H9 (cell line): ENCODE measurements around the gene DMAC2. TPM values are rescaled to one million over a fixed set of nuclear protein-coding genes. Genes with fewer than 3 reads are reported as not detected.

Experiments used
- DNase-seq: peaks from one replicate; pipeline ENCODE4 v3.0.0-alpha.2; 2017
- H2AFZ ChIP-seq: one replicate; pipeline ENCODE4 v1.6.1; 2013; ENCODE audit warnings: mild to moderate bottlenecking, low read length, control low read depth, moderate library complexity
- H2AK5ac ChIP-seq: 2 replicates; pipeline ENCODE4 v1.6.1; 2013; ENCODE audit warnings: low read length, control low read depth, mixed read lengths; ENCODE audit not compliant: insufficient read length
- H2BK120ac ChIP-seq: one replicate; pipeline ENCODE4 v1.6.1; 2013; ENCODE audit warnings: low read depth, mild to moderate bottlenecking, low read length, control low read depth, inconsistent platforms; ENCODE audit not compliant: poor library complexity, severe bottlenecking
- H2BK12ac ChIP-seq: 2 replicates; pipeline ENCODE4 v1.6.1; 2013; ENCODE audit warnings: low read length, control low read depth, mixed read lengths, low read depth; ENCODE audit not compliant: insufficient read length
- H2BK15ac ChIP-seq: 2 replicates; pipeline ENCODE4 v1.6.1; 2013; ENCODE audit warnings: low read depth, low read length, control low read depth
- H2BK20ac ChIP-seq: one replicate; pipeline ENCODE4 v1.6.1; 2013; ENCODE audit warnings: low read depth, mild to moderate bottlenecking, low read length, control low read depth, inconsistent platforms; ENCODE audit not compliant: poor library complexity, severe bottlenecking
- H2BK5ac ChIP-seq: 2 replicates; pipeline ENCODE4 v1.6.1; 2013; ENCODE audit warnings: low read length, control low read depth, mixed read lengths; ENCODE audit not compliant: insufficient read length
- H3K14ac ChIP-seq: 2 replicates; pipeline ENCODE4 v1.6.1; 2013; ENCODE audit warnings: low read length, control low read depth; ENCODE audit not compliant: insufficient read depth
- H3K18ac ChIP-seq: 2 replicates; pipeline ENCODE4 v1.6.1; 2013; ENCODE audit warnings: low read depth, mild to moderate bottlenecking, mixed read lengths, low read length, control low read depth; ENCODE audit not compliant: insufficient read length
- H3K23ac ChIP-seq: 2 replicates; pipeline ENCODE4 v1.6.1; 2013; ENCODE audit warnings: low read length, control low read depth, mixed read lengths, low read depth; ENCODE audit not compliant: insufficient read length
- H3K23me2 ChIP-seq: 2 replicates; pipeline ENCODE4 v1.6.1; 2013; ENCODE audit warnings: low read depth, mild to moderate bottlenecking, mixed read lengths, low read length, control low read depth; ENCODE audit not compliant: insufficient read length, poor library complexity, severe bottlenecking
- H3K27ac ChIP-seq: 2 replicates; pipeline ENCODE4 v1.5.1; 2013; ENCODE audit warnings: low read length, control low read depth, mixed read lengths, low read depth; ENCODE audit not compliant: insufficient read length
- H3K27me3 ChIP-seq: 2 replicates; pipeline ENCODE4 v1.6.1; 2013; ENCODE audit warnings: low read length, control low read depth, inconsistent platforms; ENCODE audit not compliant: insufficient read depth
- H3K4ac ChIP-seq: 2 replicates; pipeline ENCODE4 v1.6.1; 2013; ENCODE audit warnings: low read depth, mild to moderate bottlenecking, control low read depth, inconsistent platforms, low read length, moderate library complexity
- H3K4me1 ChIP-seq: 2 replicates; pipeline ENCODE4 v1.6.1; 2013; ENCODE audit warnings: low read length, control low read depth, inconsistent platforms; ENCODE audit not compliant: insufficient read depth
- H3K4me2 ChIP-seq: 2 replicates; pipeline ENCODE4 v1.6.1; 2013; ENCODE audit warnings: low read length, control low read depth, mixed read lengths; ENCODE audit not compliant: insufficient read length, insufficient read depth
- H3K56ac ChIP-seq: 2 replicates; pipeline ENCODE4 v1.6.1; 2013; ENCODE audit warnings: low read depth, mild to moderate bottlenecking, mixed read lengths, low read length, control low read depth; ENCODE audit not compliant: insufficient read length
- H3K79me1 ChIP-seq: 2 replicates; pipeline ENCODE4 v1.6.1; 2013; ENCODE audit warnings: low read depth, mild to moderate bottlenecking, moderate library complexity, low read length, control low read depth, inconsistent platforms; ENCODE audit not compliant: insufficient read depth, poor library complexity, severe bottlenecking
- H3K79me2 ChIP-seq: 2 replicates; pipeline ENCODE4 v1.6.1; 2013; ENCODE audit warnings: low read length, control low read depth, inconsistent platforms; ENCODE audit not compliant: insufficient read depth
- H3K9ac ChIP-seq: 2 replicates; pipeline ENCODE4 v1.6.1; 2013; ENCODE audit warnings: low read length, control low read depth, mixed read lengths; ENCODE audit not compliant: insufficient read length; ENCODE audit errors: extremely low read depth
- H3K9me3 ChIP-seq: one replicate; pipeline ENCODE4 v1.6.1; 2013; ENCODE audit warnings: low read depth, low read length, inconsistent platforms; ENCODE audit not compliant: control insufficient read depth
- H3T11ph ChIP-seq: one replicate; pipeline ENCODE4 v1.6.1; 2013; ENCODE audit warnings: mild to moderate bottlenecking, low read length, control low read depth, inconsistent platforms
- H4K20me1 ChIP-seq: one replicate; pipeline ENCODE4 v1.6.1; 2013; ENCODE audit not compliant: control insufficient read depth, insufficient read length, insufficient read depth
- H4K5ac ChIP-seq: 2 replicates; pipeline ENCODE4 v1.6.1; 2013; ENCODE audit warnings: low read depth, mild to moderate bottlenecking, mixed read lengths, low read length, control low read depth; ENCODE audit not compliant: insufficient read length
- H4K8ac ChIP-seq: replicated peaks from 2 replicates; pipeline ENCODE4 v1.6.1; 2013; ENCODE audit warnings: low read length, control low read depth, mixed read lengths, low read depth; ENCODE audit not compliant: insufficient read length
- H4K91ac ChIP-seq: 2 replicates; pipeline ENCODE4 v1.6.1; 2013; ENCODE audit warnings: low read depth, mild to moderate bottlenecking, moderate library complexity, mixed read lengths, low read length, control low read depth; ENCODE audit not compliant: insufficient read length
- H3K27ac Mint-ChIP-seq, 3 experiments: 2 replicates in 2 of 3; 3 replicates in 1 of 3; pipeline ENCODE4 v1.8.0; 2020 to 2021; ENCODE audit warnings: mixed read lengths in 3 of 3, mild to moderate bottlenecking in 1 of 3, moderate library complexity in 1 of 3
- H3K27me3 Mint-ChIP-seq: 2 replicates; pipeline ENCODE4 v1.8.0; 2021; ENCODE audit warnings: low read depth, mild to moderate bottlenecking, moderate library complexity, mixed read lengths
- H3K36me3 Mint-ChIP-seq, 3 experiments: 2 replicates in 2 of 3; 3 replicates in 1 of 3; pipeline ENCODE4 v1.8.0; 2020 to 2021; ENCODE audit warnings: low read depth in 3 of 3, mixed read lengths in 3 of 3; ENCODE audit not compliant: insufficient read depth in 1 of 3
- H3K4me1 Mint-ChIP-seq, 2 experiments: 2 replicates each; pipeline ENCODE4 v1.8.0; 2020; ENCODE audit warnings: mixed read lengths in 2 of 2
- H3K4me3 Mint-ChIP-seq, 2 experiments: 2 replicates in 1 of 2; 3 replicates in 1 of 2; pipeline ENCODE4 v1.8.0; 2020 to 2021; ENCODE audit warnings: mild to moderate bottlenecking in 2 of 2, mixed read lengths in 2 of 2, moderate library complexity in 1 of 2
- H3K9me3 Mint-ChIP-seq, 2 experiments: 2 replicates in 1 of 2; 3 replicates in 1 of 2; pipeline ENCODE4 v1.8.0; 2020; ENCODE audit warnings: mild to moderate bottlenecking in 2 of 2, mixed read lengths in 2 of 2, moderate library complexity in 1 of 2
- CTCF ChIP-seq: fragments of 200-600 bp; sonication (generic); conservative IDR thresholded peaks from 3 replicates; pipeline ENCODE4 v1.8.0; 2021; ENCODE audit warnings: antibody characterized with exemption, mild to moderate bottlenecking
- WGBS: extraction: QIAGEN DNeasy Blood & Tissue Kit; methylation state at CpG from one replicate; pipeline ENCODE4 v1.1.7; 2013; ENCODE audit warnings: missing lambda C conversion rate, low lambda C conversion rate, mixed read lengths; ENCODE audit not compliant: insufficient read length; ENCODE audit errors: extremely low coverage; 5-methylcytosine and 5-hydroxymethylcytosine counted together
- total RNA-seq: library from RNA; stranded (reverse); gene quantifications from 2 replicates; pipeline ENCODE4 v1.2.1, GENCODE V29; 2021

The DMAC2 gene
- total RNA-seq, 1 experiment from 2014 or later: 70.5 TPM

GRCh38 chr19:41447732-41448332 is 8.1 kb upstream of the DMAC2 start:
- H2BK15ac ChIP-seq: no peak overlapping the region
- no peak overlapping the region for H3K23ac ChIP-seq
- no peak overlapping the region for H2BK120ac ChIP-seq
- Mint-ChIP-seq H3K36me3 (0 out of 7 replicates have a peak, but pooled peaks cover 0 to 4% (median 0%) of the 10 kb centered on the region in 3 experiments), H3K9me3 (peaks cover 15 to 27% of the 10 kb centered on the region in 2 experiments), H3K27ac (no peak overlapping the region), H3K27me3 (peaks cover 20% of the 10 kb centered on the region), H3K4me3 (no peak overlapping the region; a peak in 1 of 5 replicates), H3K4me1 (no peaks in the 10 kb centered on the region; a peak in 1 of 4 replicates)
- no peak overlapping the region for H2BK20ac ChIP-seq
- no peaks in the 10 kb centered on the region for H3K79me2 ChIP-seq
- H4K5ac ChIP-seq: no peak overlapping the region
- H2AK5ac ChIP-seq: no peak overlapping the region
- no peak overlapping the region for H3K18ac ChIP-seq
- H4K20me1 ChIP-seq: no peaks in the 10 kb centered on the region
- H3K9ac ChIP-seq: no peak overlapping the region
- no peaks in the 10 kb centered on the region; the same call in 1 of the 2 replicates for H3K4me1 ChIP-seq
- WGBS: no CpG with 5 or more reads among the region's 12 CpGs
- H3K27ac ChIP-seq: no peak overlapping the region
- H2BK5ac ChIP-seq: no peak overlapping the region
- no peak overlapping the region for H3K4me2 ChIP-seq
- H3K4ac ChIP-seq: no peak overlapping the region
- H3K14ac ChIP-seq: no peak overlapping the region
- no peak overlapping the region for H2AFZ ChIP-seq
- H3K9me3 ChIP-seq: no peaks in the 10 kb centered on the region
- DNase-seq: no peak
- H4K91ac ChIP-seq: no peak overlapping the region
- no peaks in the 10 kb centered on the region for H3K79me1 ChIP-seq
- H4K8ac ChIP-seq: no peak overlapping the region
- no peak overlapping the region for H3K56ac ChIP-seq
- H3T11ph ChIP-seq: no peak overlapping the region
- TF ChIP-seq CTCF: peak; percentile 29; the same call in 2 of the 3 replicates
- no peaks in the 10 kb centered on the region for H3K23me2 ChIP-seq
- H3K27me3 ChIP-seq: no peaks in the 10 kb centered on the region
- H2BK12ac ChIP-seq: no peak overlapping the region
